Limb (tissue), 2 donors: ENCODE data around the gene PGAP6.
"Not testable (repeated sequence)": the region's sequence is repeated elsewhere in the genome, so short reads cannot be mapped to it uniquely, and the experiment has no call there.

Source experiments
- DNase-seq, 2 donors: peaks; one replicate each; pipeline ENCODE4 v3.0.0-alpha.2; 2016; ENCODE audit errors: extremely low spot score in 2 of 2

PGAP6 gene

GRCh38 chr16:401468-402348, 19.9 kb upstream of the PGAP6 start, which contains the start of gene DECR2:
DECR2 (plus strand) TSS chr16:401885; CDS start chr16:401964, 79 bp downstream.
- DNase-seq = peak; percentile 92 to 100

GRCh38 chr16:400061-400591, 18.3 kb upstream of the PGAP6 start:
- DNase-seq = no peak

- no peak for DNase-seq
Observed at GRCh38 chr16:399340-400019, 17.7 kb upstream of the PGAP6 start.

- DNase-seq = peak in 1 of 2 donors; percentile 29
Observed at GRCh38 chr16:398561-399339, 17.0 kb upstream of the PGAP6 start.

- peak in 1 of 2 donors; percentile 79 for DNase-seq
Observed at GRCh38 chr16:397736-398332, 16.1 kb upstream of the PGAP6 start.

- peak in 1 of 2 donors; percentile 72 for DNase-seq
Observed at GRCh38 chr16:397135-397661, 15.4 kb upstream of the PGAP6 start, which contains the start of gene NME4. NME4 (plus strand) TSS chr16:397199; CDS start chr16:397223, 24 bp downstream.

- peak in 1 of 2 donors; percentile 55 for DNase-seq
Observed at GRCh38 chr16:396605-397004, 14.8 kb upstream of the PGAP6 start.

- no peak for DNase-seq
Observed at GRCh38 chr16:396199-396598, 14.4 kb upstream of the PGAP6 start.

- no peak for DNase-seq
Observed at GRCh38 chr16:392450-393030, 10.8 kb upstream of the PGAP6 start.

- DNase-seq = peak in 1 of 2 donors; percentile 72
Observed at GRCh38 chr16:391885-392335, 10.1 kb upstream of the PGAP6 start.

GRCh38 chr16:389352-389751, 7.6 kb upstream of the PGAP6 start:
- DNase-seq = no peak

GRCh38 chr16:387761-388666, 6.2 kb upstream of the PGAP6 start:
- DNase-seq = not testable (repeated sequence)

- DNase-seq = no peak
Observed at GRCh38 chr16:386641-387156, 4.9 kb upstream of the PGAP6 start.

GRCh38 chr16:383326-384051, 1.7 kb upstream of the PGAP6 start:
- no peak for DNase-seq

- peak in 1 of 2 donors; percentile 72 for DNase-seq
Observed at GRCh38 chr16:381012-381788, 578 bp downstream of the PGAP6 start.

- DNase-seq = no peak
Observed at GRCh38 chr16:380762-381011, 1.1 kb downstream of the PGAP6 start.

GRCh38 chr16:379961-380761, 1.6 kb downstream of the PGAP6 start:
- no peak for DNase-seq
